ENCODE results near the gene PRICKLE3.
"Not testable (repeated sequence)": the region's sequence is repeated elsewhere in the genome, so short reads cannot be mapped to it uniquely, and the experiment has no call there.

The PRICKLE3 gene

DNA sequence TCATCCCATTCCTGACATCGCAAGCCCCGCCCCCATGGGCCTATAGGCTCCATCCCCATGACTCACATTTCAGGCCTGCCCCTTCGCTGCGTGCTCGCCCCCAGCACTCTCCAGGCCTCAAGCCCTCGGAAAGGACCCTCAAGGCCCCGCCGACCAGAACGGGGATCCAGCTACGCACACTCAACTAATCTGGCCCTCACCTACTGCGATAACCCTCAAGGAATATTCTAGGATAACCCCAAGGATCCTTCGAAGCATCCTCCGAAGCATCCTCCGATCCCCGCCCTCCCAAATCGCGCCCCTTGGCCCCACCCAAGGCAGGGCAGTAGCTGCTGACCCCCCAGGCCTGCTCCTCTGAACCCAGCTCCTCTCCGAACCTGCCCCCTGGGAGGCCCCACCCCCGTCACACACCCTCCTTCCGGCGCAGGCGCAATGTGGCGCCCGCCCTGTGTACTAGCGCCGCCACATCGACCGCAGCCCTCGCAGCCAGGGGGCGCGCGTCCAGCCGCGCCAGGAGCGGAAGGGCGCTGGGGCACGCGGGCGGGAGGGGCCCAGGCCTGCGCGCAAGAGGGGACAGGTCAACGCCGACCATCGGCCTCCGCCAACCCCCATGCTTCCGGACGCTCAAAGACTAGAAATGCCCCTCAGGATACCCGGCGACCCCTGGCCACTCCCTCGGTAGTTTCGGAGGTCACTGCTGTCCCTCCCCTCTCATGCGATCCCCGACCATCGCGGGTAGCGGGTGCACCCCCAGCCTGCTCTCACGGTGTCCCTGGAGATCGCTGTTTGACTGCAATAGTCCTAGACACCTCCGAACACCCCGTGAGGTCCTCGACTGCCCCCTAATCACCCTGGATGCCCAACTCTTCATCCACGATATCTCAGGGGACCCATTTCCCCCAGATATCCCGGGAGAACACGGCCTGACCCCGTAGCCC, 30.0 kb downstream of the PRICKLE3 start:
- DNase-seq: peak; percentile 75

DNA sequence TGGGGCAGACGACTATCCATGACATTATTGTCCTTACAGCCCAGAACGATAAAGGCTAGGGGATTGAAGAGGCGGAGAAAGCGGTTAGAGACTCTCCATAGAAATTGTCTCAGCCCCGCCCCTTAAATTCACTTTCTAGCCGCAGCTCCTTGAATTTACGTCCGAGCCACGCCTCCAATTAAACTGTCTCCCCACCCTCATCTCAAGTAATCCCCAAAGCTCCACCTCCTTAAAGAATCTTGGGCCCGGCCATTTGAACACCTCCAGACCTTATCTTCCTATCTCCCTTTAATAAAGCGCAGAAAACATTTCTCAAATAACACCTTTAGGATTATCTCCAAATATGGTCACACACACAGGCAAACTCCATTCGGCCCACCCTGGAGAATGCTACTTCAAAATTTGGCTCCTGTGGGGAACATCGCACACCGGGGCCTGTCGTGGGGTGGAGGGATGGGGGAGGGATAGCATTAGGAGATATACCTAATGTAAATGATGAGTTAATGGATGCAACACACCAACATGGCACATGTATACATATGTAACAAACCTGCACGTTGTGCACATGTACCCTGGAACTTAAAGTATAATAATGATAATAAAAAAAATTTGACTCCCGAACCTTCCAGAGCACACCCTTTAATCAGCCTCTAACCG, 30.8 kb downstream of the PRICKLE3 start:
- peak; percentile 6 for DNase-seq

DNA sequence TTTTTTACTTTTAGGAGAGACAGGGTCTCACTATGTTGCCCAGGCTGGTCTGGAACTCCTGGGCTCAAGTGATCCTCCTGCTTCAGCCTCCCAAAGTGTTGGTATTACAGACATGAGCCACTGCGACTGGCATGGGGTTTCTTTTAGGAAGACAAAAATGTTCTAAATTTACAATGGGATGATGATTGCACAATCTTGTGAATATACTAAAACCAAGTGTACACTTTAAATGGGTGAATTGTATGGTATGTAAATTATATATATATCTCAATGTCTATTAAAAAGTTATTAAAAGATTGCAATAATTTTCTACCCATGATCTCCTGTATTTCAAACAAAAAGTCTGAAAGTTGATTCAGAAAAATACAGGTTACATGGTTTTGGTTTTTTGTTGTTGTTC, 32.7 kb downstream of the PRICKLE3 start:
- DNase-seq: no peak

- DNase-seq: not testable (repeated sequence)
These were observed 36.9 kb downstream of the PRICKLE3 start for GRCh38 chrX:49149291-49149690.

GRCh38 chrX:49148390-49149100, 37.6 kb downstream of the PRICKLE3 start:
- not testable (repeated sequence) for DNase-seq

DNA sequence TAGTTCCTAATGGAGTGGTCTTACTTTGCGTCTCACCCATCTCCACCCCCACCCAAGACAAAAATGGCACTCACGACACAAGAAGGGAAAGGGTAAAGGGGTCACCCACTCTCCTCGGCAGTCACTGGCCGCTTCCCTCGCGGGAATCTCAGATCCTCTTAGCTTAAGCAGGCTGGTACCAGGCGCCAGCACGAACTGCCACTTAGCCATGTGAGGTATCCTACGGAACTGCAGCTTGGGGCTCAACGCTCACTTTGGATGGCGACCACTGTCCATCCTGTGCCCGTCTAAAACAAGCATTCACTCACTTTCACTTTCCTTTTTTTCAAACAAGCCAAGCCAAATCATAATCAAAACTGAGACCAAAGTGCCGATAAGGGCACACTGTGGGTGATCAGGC, 38.2 kb downstream of the PRICKLE3 start:
- no peak for DNase-seq

DNA sequence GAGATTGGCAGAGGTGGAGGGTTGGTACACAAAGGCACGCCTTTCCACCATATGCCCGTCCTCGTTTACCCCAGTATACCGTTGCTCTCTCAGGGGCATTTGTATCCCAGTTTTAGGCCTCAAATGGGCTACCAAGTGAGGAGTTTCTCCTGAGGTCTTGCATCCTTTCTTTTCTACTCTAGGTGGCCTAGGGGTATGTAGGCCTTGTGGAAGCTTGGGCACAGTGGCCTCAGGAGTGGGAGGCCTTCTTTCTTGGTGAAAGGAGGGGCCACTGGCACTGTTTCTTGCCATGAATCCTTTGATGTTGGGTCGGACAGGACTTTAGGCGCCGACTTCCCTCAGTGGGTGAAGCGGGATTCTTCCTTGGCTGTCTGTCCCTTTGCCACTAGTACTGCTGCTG, 38.9 kb downstream of the PRICKLE3 start:
- DNase-seq: no peak

DNA sequence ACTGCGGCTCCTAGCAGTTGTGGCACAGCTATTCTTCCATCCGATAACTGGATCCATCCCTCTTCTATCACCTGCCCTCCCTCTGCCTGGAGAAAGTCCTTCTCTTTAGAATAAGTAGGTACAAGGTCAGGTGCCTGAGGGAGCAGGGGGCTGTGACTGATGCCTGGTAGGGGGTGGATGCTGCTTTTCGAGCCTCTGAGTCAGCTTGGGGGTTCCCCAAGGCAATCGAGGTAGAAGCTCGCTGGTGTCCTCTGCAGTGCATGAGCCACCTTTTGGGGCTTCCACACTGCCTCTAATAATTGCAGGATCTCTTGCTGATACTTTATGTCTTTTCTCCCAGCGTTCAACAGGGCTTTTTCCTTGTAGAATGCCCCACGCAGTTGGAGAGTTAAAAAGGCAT, 43.0 kb downstream of the PRICKLE3 start:
- not testable (repeated sequence) for DNase-seq

DNA sequence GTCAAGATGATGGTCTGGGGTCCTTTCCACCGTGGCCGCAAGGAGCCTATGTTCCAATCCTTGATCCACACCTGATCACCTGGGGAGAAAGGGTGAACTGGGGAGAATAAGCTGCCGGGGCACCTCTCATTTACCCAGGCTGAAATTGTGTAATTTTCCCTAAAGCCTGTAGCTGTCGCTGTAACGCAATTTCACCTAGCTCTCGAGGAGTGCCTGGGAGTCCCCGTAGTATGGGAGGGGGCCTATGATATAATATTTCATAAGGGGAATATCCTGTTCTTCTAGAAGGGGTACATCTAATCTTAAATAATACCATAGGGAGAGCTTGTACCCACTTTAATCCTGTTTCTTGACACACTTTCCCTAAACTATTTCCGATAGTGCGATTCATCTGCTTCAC, 43.9 kb downstream of the PRICKLE3 start:
- not testable (repeated sequence) for DNase-seq

GRCh38 chrX:49139713-49140112, 46.5 kb downstream of the PRICKLE3 start:
- no peak for DNase-seq

DNA sequence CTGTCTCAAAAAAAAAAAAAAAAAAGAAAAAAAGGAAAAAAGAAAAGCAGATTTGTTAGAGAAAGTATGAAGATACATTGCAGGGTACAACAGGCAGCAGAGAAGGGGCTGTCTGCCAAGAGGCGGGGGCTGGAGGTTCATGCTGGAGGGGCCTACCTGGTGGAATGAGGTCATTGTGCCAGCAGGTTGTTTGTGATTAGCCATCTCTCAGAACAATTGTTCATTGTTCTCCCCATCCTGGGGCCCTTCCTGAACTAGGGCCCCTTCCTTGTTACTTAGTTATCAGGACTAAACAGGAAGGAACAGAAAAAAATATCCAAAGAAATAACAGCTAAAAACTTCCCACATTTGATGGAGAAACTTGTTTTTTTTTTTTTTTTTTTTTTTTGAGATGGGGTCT, 48.7 kb downstream of the PRICKLE3 start:
- DNase-seq: no peak

DNA sequence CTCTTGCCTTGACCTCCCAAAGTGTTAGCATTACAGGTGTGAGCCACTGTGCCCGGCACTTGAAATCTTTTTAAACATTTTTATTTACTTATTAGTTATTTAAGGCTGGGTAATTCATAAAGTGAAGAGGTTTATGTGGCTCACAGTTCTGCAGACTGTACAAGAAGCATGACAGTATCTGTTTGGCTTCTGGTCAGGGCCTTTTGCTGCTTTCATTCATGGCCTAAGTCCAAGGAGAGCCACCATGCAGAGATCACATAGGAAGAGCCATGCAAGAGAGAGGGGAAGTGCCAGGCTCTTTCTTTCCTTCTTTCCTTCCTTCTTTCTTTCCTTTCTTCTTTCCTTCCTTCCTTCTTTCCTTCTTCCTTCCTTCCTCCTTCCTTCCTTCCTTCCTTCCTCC, 52.4 kb downstream of the PRICKLE3 start:
- DNase-seq: no peak

DNA sequence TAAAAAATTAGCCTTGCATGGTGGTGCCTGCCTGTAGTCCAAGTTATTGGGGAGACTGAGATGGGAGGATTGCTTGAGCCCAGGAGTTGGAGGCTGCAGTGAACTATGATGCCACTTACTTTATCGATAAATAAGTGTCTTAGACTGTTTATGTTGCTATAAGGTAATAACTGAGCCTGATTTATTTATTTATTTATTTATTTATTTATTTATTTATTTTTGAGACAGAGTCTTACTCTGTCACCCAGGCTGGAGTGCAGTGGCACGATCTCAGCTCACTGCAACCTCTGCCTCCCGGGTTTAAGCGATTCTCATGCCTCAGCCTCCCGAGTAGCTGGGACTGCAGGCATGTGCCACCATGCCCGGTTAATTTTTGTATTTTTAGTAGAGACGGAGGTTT, 53.9 kb downstream of the PRICKLE3 start:
- not testable (repeated sequence) for DNase-seq

DNA sequence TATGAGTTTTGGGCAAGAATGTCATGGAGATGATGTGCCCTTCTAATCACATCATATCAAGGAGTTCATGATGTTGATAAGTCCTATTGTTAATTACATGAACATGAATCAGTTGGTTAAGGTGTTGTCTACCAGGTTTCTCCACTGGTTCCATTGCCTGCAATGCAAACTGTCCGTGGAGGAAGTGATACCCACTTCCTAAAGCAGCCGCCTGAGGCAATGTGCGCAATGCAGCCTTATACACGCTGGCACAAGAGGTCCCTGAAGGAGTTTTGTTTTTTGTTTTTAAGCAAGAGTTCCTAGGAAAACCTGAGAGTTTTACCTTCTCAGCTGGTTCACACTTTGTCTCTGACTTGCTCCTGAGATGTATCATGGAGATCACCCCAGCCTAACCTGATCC, 56.7 kb downstream of the PRICKLE3 start:
- DNase-seq: no peak

- DNase-seq: not testable (repeated sequence)
These were observed 58.4 kb downstream of the PRICKLE3 start for GRCh38 chrX:49127742-49128258.

Measured in effector CD8-positive, alpha-beta T cell (primary cell).